Stimulated activated CD8-positive, alpha-beta memory T cell treated with anti-CD3 and anti-CD28 coated beads, Interleukin-15, amount 100 ng/mL, for 24 hours (primary cell): ENCODE data around the gene MCRIP2.

Experiments used
- DNase-seq: peaks from one replicate; pipeline ENCODE4 v3.0.0-alpha.2; 2020; ENCODE audit warnings: low read depth

The MCRIP2 gene

GRCh38 chr16:616733-617586 is 24.7 kb upstream of the MCRIP2 start:
- DNase-seq = no peak

- DNase-seq = no peak
Measured at GRCh38 chr16:617855-618254, 23.8 kb upstream of the MCRIP2 start.

GRCh38 chr16:619476-620100 is 22.0 kb upstream of the MCRIP2 start:
- DNase-seq = no peak

GRCh38 chr16:620700-621525 is 20.7 kb upstream of the MCRIP2 start:
- DNase-seq = no peak

- no peak for DNase-seq
Measured at GRCh38 chr16:621526-622105, 20.0 kb upstream of the MCRIP2 start.

- DNase-seq = no peak
Measured at GRCh38 chr16:622920-623280, 18.7 kb upstream of the MCRIP2 start.

GRCh38 chr16:624526-625070 is 17.0 kb upstream of the MCRIP2 start:
- no peak for DNase-seq

GRCh38 chr16:625117-625976 is 16.3 kb upstream of the MCRIP2 start:
- no peak for DNase-seq

GRCh38 chr16:625977-626765 is 15.5 kb upstream of the MCRIP2 start:
- no peak for DNase-seq

GRCh38 chr16:626787-627453 is 14.7 kb upstream of the MCRIP2 start:
- DNase-seq = no peak

- no peak for DNase-seq
Measured at GRCh38 chr16:627454-628239, 14.0 kb upstream of the MCRIP2 start.

GRCh38 chr16:628321-629061 is 13.1 kb upstream of the MCRIP2 start:
- no peak for DNase-seq

GRCh38 chr16:629185-629832 is 12.3 kb upstream of the MCRIP2 start:
- DNase-seq = no peak

GRCh38 chr16:629833-630248 is 11.8 kb upstream of the MCRIP2 start:
- no peak for DNase-seq

GRCh38 chr16:630249-630814 is 11.3 kb upstream of the MCRIP2 start:
- DNase-seq = no peak

GRCh38 chr16:630815-631405 is 10.7 kb upstream of the MCRIP2 start, which contains the start of gene WFIKKN1:
WFIKKN1 (plus strand) TSS chr16:630985; CDS start chr16:631254, 269 bp downstream.
- no peak for DNase-seq
